ENCODE results near the gene ABCD3.
"Not testable (repeated sequence)": the region's sequence is repeated elsewhere in the genome, so short reads cannot be mapped to it uniquely, and the experiment has no call there.

Gene ABCD3

DNA sequence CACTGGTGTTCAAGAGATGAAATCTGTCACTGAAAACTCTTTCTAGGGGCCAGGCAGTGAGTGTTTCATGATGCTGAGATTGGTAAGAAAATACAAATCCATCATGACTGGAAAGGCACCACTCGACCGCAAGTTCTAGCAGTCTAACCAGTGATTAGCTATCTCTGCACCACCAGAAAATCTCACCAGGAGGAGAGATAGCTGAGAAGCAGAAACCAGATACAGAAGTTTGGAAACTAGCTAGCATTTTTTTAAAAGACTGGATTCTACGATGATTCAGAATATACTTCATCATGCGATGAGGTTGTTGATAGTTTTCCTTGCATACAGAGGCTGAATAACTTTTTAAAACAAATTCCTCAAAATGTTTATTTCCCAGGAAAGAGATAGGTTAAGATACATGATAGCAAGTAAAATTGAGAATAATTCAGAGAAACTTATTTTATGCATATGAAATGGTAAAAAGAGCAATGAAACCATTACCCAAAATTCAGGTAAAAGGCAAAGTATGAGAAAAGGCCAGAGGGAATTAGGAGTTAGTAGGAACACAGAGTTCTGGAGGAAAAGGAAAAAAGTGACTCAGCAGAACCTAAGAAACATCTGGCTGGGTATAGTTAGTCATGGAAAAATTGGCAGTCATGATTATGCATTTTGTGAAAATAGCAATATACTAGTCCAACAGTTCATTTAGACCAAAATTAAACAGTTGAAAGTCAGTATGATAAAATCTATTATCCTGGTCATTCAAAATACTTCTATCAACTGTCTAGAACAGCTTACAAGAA lies 126.7 kb downstream of the ABCD3 start:
- no peak for DNase-seq

GRCh38 chr1:94549706-94550105 lies 131.5 kb downstream of the ABCD3 start:
- no peak for DNase-seq

DNA sequence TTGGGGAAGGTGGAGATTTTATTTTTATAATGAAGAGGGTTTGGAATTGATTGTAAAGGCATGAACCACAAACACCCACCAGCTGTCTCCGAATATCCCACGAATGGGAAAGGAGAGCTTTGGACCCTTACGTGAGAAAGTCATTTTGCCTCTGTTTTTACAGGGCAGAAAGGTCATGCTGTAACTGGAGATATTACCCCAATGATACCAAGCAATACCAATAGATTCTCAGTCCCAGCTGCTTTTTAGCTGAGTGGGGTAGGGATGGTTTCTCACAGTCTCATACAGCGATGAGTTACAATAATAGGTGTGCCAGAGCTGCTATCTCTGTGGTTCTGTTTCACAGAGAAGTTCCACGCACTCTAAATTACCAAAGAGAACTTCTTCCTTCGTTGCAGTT lies 132.2 kb downstream of the ABCD3 start:
- no peak for DNase-seq

GRCh38 chr1:94550800-94551241 lies 132.6 kb downstream of the ABCD3 start:
- DNase-seq, result no peak

GRCh38 chr1:94551449-94551848 lies 133.3 kb downstream of the ABCD3 start:
- no peak for DNase-seq

DNA sequence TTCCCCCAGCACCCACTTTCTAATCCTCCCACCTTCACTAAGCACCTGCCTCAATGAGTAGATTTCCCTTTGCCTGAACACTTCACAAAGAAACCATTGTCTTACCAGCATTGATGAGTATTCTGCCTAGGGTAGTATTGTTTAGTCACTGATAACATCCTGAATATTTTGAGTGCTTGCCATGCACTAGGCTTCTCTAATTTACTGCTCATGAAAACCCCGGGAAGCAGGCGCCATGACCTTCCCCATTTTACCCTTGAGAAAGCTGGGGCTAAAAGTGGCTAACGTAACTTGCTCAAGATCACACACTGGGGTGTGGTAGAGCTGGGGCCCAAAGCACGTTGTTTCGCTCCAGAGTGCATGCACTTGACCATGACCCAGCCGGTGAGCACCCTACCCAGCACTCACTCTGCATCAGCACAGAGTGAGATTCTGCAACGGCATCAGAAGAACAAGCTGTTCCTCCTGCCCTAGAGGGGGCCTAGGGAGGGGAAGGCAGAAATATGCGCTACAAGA lies 133.9 kb downstream of the ABCD3 start:
- no peak for DNase-seq

DNA sequence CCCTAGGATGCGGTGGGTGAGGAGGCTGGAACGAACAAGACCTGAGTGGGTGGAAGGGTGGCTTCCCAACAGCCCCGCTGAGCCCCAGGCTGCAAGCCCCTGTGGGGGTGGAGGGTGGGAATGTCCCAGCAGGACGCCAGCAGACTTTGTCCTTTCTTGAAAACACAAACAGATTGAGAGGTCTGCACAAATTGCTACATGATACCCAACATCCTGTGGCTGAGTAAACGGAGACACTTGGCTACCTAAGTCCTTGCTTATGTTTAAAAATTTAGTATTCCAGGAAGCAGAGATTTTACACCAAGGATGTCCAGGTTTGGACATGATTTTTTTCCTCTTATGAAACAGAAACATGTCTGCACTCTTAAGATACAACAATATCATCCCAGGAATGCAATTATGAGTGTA lies 135.1 kb downstream of the ABCD3 start:
- no peak for DNase-seq

DNA sequence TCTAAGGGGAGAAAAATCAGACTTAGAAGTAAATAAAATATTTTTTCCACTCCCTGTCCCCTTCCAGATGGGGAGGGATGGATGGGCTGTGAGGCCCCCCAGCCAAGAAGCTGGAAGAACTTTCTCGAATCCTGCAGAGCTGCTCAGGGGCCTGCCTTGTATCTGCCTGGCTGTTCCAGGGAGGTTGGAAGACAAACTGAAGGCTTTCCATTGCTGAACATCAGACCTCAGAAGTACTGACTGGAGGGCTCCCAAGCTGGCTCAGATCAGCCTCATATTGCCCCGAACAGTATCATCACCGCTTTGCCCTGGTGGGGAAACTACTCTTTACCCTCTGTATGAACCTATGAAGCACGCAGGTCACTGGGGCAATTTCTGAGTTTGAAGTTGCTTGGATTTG lies 135.7 kb downstream of the ABCD3 start:
- no peak for DNase-seq

DNA sequence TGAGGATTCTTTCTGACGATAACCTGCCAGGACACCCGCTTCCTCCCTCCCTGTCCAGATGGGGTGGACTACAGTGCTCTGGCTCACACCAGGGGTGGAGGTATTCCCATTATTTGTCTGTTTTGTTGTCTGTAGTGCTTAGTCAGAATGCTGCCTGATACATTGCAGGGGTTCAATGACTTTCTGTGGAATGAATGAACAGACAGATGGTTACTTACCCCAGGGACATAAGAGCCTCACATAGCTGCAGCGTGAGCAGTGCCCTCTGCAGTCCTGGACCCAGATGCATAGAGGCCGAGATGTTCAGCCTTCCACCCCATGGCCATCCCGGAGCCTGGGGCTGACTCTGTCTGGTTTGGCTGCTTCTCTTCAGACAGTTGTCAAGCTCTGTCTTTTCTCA lies 136.4 kb downstream of the ABCD3 start:
- no peak for DNase-seq

DNA sequence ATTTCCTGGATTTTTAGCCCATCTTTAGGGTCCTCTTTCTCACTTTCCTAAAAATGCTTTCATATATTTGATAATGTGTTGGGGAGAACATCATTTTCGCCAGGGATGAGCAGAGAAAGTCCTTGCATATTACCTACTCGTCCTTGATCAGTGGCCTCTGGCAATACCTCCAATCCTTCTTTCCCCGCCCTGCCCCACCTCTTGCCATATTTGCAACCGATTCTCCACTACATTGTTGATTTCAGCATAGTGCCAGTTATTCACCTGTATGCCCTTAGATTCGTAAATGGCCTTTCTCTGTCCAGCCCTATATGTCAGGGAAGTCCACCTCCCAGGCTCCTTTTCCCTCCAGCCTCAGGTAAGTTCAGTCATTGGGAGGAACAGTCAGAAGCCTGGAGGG lies 136.9 kb downstream of the ABCD3 start:
- no peak for DNase-seq

GRCh38 chr1:94559921-94560320 lies 141.7 kb downstream of the ABCD3 start:
- DNase-seq, result no peak

DNA sequence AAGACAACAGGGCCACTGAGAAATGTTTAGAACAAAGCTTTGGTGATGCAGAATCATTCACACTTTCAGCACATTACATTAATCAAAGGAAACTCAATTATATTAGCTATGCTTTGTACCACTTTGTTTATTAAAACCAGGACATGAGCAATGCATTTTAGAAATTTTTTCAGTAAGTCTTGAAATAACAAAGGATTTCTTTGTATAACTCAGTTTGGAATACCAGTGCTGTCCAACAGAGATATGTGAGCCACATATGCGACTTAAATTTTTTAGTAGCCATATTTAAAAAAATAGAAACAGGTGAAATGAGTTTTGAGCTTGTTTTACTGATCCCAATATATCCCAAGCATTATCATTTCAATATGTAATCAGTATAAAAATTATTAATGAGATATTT lies 142.1 kb downstream of the ABCD3 start:
- DNase-seq, result no peak

DNA sequence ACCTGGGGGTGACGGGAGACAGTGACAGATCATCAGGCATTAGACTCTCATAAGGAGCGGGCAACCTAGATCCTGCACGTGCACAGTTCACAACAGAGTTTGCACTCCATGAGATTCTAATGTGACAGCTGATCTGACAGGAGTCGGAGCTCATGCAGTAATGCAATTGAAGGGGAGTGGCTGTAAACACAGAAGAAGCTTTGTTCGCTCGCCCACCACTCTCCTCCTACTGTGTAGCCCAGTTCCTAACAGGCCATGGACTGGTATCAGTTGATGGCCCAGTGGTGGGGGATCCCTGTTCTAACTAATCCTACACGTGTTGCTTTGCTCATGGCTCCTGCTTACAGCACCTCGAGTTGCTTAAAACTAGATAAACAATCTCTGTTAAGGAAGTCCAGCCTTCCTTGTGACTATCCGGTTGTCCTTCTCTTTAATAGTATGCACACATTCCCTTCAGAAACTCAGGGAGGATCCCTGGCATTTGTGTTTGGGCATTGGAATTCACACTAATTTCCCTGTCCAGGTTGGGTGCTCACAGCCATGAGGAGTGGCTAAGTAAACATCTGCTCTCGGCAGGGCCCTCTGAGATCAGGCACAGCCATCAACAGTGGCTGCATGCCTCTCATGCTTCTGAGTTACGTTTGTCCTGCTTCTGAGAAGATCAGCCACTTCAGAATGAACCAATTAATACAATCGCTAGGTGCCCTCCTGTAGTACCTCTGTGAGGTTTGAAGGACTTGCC lies 144.5 kb downstream of the ABCD3 start:
- no peak for DNase-seq

DNA sequence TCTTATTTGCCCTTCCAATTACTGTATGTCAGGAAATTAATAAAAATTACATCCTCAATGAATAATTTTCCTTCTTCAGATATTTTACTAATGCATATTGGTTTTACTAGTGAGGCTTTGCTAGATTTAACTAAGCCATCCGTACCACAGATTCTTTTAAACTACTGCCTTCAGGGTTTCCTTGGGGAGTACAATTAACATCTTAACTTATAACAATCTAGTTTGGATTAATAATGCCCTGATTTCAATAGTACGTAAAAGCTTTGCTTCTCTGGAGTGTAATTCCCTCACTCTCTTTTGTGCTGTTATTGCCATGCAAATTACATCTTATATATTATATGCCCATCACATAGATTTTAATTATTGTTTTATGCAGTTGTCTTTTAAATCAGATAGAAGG lies 147.7 kb downstream of the ABCD3 start:
- DNase-seq, result no peak

GRCh38 chr1:94566436-94566835 lies 148.2 kb downstream of the ABCD3 start:
- DNase-seq, result not testable (repeated sequence)

DNA sequence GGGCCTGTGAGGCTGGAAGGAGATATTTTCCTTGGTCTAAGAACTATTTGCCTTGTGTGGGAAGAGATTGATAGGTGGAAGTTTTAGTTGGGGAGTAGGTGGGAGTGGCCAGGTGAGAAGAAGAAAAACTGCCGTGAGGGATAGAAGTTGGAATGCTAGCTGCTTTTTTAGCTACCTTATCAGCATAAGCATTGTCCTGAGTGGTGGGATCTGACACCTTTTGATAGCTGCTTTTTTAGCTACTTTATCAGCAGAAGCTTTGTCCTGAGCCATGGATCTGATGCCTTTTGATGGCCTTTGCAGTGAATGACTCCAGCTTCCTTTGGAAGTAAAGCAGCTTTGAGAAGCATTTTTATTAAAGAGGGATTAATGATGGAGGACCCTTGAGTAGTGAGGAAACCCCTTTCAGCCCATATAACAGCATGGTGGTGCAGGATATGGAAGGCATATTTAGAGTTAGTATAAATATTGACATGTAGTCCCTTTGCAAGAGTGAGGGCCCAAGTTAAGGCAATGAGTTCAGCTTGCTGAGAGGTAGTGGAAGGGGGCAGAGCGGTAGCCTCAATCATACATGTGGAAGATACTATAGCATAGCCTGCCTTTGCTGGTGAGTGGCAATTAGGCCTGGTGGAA lies 149.9 kb downstream of the ABCD3 start:
- DNase-seq, result not testable (repeated sequence)
